ENCODE data around the gene NAT8L.

NAT8L gene

DNA sequence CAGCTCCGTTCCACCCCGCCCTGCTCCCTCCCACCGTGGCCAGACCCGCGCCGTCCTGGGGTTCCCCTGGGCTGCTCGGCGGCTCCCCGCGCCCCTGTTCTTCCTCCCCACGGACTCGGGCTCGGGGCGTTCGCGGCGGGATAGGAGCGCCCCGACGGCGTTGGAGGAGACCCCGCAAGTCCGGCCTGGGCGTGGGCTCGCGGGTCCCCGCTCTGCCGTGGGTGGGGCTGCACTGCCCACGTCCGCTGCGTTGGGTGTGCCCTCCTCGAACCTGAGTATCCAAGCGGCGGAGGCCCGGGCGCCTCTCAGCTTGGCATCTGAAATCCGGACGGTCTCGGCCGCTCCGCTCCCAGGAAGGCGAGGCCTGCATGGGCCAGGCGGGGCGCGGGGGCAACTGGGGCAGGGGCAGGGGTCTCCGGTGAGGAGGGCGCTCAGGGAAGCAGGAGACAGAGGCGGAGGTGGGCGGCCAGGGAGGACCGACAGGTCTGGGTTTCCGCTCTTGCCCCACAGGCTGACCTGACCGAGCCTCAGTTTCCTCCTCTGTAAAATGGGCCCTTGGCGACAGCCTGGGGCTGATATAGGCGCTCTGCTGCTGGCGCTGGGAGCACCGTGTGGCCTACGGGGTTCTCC, 12.0 kb upstream of the NAT8L start:
- DNase-seq (ENCODE audit: low read depth) = no peak
- no peak overlapping the region for H3K4me3 ChIP-seq (ENCODE audit: low read length)
- TF ChIP-seq, protein P1, sequence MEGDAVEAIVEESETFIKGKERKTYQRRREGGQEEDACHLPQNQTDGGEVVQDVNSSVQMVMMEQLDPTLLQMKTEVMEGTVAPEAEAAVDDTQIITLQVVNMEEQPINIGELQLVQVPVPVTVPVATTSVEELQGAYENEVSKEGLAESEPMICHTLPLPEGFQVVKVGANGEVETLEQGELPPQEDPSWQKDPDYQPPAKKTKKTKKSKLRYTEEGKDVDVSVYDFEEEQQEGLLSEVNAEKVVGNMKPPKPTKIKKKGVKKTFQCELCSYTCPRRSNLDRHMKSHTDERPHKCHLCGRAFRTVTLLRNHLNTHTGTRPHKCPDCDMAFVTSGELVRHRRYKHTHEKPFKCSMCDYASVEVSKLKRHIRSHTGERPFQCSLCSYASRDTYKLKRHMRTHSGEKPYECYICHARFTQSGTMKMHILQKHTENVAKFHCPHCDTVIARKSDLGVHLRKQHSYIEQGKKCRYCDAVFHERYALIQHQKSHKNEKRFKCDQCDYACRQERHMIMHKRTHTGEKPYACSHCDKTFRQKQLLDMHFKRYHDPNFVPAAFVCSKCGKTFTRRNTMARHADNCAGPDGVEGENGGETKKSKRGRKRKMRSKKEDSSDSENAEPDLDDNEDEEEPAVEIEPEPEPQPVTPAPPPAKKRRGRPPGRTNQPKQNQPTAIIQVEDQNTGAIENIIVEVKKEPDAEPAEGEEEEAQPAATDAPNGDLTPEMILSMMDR (conservative IDR thresholded peaks at IDR 0.05; ENCODE audit: low read length) = no peak

DNA sequence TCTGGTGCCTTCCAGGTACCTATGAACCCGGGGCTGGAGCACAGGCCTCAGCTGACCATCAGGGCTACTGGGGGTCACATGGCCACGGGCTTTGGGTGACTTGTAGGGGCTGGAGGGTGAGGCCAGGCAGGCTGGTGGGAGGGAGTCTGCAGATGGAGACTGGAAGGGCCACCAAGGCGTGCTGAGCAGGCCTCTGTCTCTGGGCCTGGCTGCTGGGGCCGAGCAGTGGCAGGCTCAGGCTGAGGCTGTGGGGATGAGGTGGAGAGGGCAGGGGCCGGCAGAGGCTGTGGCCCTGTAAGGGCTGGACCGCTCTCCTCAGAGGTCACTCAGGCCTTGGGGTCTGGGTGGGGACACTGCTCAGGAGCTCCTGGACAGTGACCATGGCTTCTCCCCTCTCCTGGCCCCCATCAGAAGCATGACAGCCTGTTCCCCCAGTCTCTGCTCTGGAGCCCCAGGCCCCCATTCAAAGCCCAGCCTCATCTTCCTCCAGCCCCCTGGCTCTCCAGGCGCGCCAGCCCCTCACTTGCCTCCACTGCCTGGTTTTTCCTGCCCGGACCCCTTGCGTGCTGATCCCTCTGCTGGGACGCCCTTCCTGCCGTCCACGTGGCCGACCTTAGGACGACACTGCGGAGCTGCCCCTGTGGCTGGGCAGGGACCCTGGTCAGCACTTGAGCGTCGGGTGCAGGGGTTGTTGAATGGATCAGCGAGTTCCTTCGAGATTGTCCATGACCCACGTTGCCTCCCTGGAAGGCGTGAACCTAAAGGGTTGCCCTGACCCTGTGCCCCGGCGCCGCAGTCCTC, 11.1 kb upstream of the NAT8L start:
- TF ChIP-seq, protein P1 (conservative IDR thresholded peaks at IDR 0.05; ENCODE audit: low read length) = no peak
- no peak overlapping the region for H3K4me3 ChIP-seq (ENCODE audit: low read length)
- DNase-seq (ENCODE audit: low read depth) = no peak

DNA sequence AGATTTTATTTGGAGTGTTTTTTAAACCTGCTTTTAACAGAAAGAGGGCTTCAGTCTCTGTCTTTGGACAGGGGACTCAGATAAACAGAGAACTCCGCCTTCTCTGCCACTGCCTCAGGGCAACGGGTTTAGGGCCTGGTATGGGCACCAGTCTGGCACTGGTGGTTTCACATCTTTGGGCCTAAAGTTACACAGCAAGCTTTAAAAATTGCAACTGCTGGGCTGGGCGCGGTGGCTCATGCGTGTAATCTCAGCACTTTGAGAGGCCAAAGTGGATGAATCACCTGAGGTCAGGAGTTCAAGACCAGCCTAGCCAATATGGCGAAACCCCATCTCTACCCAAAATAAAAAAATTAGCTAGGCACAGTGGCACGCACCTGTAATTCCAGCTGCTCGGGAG, 10.3 kb upstream of the NAT8L start:
- H3K4me3 ChIP-seq (ENCODE audit: low read length) = no peak overlapping the region
- TF ChIP-seq, protein P1 (conservative IDR thresholded peaks at IDR 0.05; ENCODE audit: low read length) = no peak
- DNase-seq (ENCODE audit: low read depth) = no peak

GRCh38 chr4:2049381-2049780, 9.7 kb upstream of the NAT8L start:
- DNase-seq (ENCODE audit: low read depth) = no peak
- no peak overlapping the region for H3K4me3 ChIP-seq (ENCODE audit: low read length)
- TF ChIP-seq, protein P1 (conservative IDR thresholded peaks at IDR 0.05; ENCODE audit: low read length) = no peak

- no peak for DNase-seq (ENCODE audit: low read depth)
- no peak overlapping the region for H3K4me3 ChIP-seq (ENCODE audit: low read length)
Observed at GRCh38 chr4:2049811-2050210, 9.3 kb upstream of the NAT8L start.

DNA sequence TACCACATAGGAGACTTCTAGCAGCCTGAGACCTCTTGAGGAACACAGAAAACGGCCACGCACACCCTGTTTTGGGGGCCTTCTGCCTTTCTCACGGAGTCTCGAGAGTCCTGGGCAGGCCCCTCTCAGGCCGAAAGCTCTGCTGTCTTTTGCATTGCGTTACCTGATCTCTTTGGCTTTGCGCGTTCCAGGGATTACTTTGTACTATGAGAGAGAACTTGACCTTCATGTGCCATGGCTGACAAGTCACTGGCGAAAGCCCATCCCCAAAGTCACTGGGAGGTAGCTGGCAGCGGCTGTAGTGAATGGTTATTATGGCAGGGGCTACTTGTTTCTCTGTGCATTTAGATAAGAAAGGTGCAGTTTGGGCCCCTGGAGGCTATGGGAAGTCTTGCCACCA, 8.0 kb upstream of the NAT8L start:
- DNase-seq (ENCODE audit: low read depth) = no peak
- TF ChIP-seq, protein P1 (conservative IDR thresholded peaks at IDR 0.05; ENCODE audit: low read length) = no peak
- H3K4me3 ChIP-seq (ENCODE audit: low read length) = no peak overlapping the region

More at GRCh38 chr4:2049811-2050210, 9.3 kb upstream of the NAT8L start:
- TF ChIP-seq, protein P1 (conservative IDR thresholded peaks at IDR 0.05; ENCODE audit: low read length) = no peak

DNA sequence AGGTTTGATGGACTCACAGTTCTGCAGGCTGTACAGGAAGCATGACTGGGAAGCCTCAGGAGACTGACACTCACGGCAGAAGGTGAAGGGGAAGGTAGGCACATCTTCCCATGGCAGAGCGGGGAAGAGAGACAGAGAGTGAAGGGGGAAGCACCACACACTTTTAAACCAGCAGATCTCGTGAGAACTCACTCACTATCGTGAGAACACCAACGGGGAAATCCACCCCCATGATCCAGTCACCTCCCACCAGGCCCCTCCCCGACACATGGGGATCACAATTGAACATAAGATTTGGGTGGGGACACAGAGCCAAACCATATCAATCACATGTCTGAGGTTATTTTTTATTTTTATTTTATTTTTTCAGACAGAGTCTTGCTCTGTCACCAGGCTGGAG, 4.9 kb upstream of the NAT8L start:
- DNase-seq (ENCODE audit: low read depth) = no peak
- TF ChIP-seq, protein P1 (conservative IDR thresholded peaks at IDR 0.05; ENCODE audit: low read length) = no peak
- H3K4me3 ChIP-seq (ENCODE audit: low read length) = no peak overlapping the region
